Fibroblast of gingiva (primary cell): ENCODE measurements around the gene IL27RA.

ENCODE experiments used
- DNase-seq: peaks from one replicate; pipeline ENCODE4 v3.0.0-alpha.2; 2011; ENCODE audit warnings: low read depth

Gene IL27RA

DNA sequence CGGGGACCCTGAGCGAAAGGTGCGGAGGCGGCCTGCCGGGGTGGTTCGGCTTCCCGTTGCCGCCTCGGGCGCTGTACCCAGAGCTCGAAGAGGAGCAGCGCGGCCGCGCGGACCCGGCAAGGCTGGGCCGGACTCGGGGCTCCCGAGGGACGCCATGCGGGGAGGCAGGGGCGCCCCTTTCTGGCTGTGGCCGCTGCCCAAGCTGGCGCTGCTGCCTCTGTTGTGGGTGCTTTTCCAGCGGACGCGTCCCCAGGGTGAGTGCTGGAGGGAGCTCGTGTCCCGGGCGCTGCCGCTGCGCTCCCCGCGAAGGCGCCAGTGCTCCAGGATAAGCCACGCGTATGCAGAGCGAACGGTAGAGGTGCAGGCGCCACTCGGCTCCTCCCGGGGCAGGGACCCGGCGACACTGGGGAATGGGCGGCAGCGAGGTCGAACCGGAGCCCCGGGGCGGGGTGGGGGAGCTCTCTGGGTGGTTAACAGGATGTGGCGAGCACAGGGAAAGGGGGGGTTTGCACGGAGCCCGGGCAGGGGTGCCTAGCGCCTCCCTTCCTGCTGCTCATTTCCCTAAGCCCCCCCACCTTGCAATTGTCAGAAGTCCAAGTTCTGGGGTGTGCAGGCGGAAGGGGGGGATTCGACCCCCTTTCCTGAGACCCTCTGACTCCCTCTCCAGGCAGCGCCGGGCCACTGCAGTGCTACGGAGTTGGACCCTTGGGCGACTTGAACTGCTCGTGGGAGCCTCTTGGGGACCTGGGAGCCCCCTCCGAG, at the start of gene IL27RA:
TSS of gene IL27RA (plus strand) at position 44 of the 762 bp plus-strand sequence. CDS start at position 155, 111 bp downstream.
- DNase-seq, result peak; percentile 24

DNA sequence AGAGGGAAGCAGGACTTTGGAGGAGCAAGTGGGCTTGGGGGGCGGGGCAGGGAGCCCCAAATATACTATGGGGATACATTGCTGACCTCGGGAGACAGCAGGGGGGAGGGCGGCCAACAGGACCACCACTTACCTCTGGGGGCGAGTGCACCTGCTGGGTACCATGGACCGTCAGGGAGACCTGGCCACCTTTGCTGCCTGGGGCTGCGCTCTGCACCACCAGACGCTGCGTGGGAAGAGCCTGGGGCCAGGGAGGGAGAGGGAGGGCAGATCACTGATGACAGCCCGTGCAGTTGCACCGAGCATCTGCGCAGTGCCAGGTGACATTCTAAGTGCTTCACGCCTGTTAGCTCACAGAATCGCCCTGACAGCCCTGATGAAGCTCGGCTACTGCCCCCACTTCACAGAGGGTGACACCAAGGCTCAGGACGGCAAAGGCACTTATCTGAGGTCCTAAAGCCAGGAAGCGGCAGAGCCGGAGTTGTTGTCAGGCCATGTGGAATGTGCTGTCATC, 49.5 kb upstream of the IL27RA start:
- DNase-seq, result no peak

DNA sequence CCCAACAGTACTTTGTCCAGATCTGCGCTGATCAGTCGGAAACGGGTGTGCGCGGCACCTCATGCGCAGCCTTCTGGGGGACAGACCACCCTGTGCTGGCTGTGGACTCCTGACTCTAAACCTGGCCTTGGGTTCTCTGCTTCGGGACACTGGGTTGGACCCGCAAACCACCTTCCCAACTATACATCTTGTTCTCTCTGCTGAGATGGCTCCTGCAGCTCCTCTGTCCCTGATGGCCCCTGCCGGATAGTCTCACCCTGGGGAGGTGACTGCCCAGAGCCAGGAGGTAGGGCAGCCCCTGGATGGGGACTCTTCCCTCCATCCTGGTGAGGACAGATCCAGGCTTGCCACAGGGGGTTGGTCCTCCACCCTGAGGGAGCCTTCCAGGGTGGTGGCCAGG, 48.8 kb upstream of the IL27RA start:
- DNase-seq, result no peak

DNA sequence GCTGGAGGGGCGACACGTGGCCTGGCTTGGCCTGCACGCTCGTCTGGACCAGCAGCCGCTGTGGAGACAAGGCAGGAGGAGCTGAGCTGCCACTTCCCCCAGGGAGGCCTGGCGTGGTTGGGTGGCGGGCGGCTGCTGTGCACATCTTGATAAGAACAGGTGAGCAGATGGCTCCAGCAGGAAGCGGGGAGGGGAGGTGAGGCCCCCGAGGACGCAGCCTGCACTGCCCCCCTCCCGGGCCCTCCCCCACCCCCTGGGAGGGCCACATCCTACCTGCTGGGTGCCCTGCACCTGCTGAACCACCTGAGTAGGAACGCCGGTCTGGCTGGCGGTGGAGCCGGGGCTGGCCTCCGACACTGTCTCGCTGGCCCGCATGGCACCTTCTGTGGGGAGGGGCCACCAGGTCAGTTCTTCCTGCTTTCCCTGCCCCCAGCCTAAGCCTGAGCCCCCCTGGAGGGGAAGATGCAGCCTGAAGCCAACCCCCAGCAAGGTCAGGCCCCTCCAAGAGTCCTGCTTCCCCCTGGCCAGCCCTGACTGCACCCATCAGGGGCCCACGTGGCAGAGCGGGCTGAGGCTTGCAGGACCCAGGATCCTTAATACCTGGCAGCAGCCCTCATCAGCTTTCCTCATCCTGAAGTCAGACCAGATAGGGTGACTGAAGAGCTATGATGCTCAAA, 48.2 kb upstream of the IL27RA start:
- no peak for DNase-seq

DNA sequence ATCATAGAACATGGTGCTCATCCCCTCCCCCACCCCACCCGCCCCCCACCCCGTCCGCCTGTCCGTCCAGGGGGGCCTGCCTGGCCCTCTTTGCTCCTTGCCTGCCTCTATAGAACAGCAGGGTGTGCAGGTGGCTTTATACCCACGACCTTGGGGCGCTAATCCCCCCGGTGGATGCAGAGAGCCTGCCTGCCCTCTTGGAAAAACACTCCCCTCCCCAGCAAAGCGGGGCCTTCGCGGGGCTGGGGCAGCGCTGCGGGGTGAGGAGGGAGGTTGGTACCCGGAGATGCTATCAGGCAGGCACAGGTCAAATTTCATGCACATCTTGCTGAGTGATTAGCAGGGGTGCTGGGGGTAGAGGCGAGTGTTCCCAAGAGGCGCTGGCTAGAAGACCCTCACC, 47.4 kb upstream of the IL27RA start:
- no peak for DNase-seq

DNA sequence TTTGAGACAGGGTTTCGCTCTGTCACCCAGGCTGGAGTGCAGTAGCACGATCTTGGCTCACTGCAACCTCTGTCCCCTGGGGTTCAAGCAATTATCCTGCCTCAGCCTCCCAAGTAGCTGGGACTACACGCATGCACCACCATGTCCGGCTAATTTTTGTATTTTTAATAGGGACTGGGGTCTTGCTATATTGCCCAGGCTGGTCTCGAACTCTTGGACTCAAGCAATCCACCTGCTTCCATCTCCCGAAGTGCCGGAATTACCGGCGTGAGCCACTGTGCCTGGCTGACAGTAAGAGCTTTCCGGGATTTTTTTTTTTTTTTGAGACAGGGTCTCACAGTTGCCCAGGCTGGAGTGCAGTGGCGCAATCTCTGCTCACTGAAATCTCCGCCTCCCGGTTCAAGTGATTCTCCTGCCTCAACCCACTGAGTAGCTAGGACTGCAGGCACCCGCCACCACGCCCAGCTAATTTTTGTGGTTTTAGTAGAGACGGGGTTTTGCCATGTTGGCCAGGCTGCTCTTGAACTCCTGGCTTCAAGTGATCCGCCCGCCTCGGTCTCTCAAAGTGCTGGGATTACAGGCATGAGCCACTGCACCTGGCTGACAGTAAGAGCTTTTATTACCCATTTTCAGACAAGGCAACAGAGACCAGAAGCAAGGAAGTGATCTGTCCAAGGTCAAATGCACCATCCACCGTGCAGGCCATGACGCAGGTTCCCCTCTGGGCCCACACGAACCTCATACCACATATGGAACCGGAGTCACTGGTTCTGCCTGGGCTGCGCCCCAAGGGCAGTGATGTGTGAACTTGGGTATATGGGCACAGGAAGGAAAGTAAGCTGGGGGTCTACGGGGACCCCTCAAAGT, 46.5 kb upstream of the IL27RA start:
- no peak for DNase-seq

DNA sequence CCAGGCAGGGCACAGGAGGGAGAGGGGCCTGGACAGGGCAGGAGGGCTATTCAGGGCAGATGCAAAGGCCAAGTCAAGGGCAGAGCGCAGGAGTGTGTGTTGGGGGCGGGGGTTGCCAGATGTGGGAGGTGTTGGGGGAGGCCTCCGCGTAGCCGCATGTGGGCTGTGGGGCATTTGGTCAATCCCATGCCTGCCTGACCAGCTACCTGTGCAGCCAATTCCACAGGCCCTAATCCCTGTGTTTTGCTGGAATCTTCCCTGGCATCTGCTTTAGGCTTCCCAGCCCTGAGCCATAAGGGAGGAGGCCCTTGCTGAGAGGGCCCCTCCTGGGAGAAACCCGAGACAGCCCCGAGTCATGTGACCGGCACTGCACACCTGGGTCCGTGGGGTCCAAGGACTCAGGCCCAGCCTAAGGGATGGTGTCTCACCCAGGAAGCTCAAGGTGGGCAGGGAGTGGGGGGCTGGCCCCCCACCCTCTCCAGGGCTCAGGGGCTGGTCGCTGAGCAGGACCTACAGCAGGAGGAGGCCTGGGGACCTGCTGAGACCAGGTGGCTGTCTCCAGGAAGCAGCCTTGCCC, 45.7 kb upstream of the IL27RA start:
- DNase-seq, result no peak

DNA sequence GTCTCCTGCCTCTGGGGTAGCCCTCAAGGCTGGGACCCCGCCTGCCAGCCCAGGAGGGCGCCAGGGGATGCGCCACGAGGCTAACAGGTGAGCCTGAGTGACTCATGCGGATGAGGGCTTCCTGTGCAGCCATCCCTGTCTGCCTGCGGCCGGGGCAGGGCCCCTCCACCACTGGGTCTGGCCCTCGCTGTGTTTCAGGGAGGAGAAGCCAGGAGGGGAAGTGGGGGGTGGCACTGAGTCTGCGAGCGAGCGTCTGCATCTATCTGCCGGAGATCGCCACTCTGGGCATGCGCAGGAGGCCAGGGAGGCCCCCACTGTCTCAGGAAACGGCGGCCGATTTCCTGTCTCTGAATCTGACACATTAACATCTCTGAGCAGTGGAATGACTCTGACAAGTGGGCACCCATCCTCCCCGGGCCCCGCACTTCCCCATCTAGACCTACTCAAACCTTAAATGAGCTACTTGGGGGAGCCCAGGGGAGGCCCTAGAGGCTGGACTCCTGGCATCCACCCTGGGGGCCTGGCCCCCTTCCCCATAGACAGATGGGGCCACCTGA, 45.1 kb upstream of the IL27RA start:
- peak; percentile 40 for DNase-seq

DNA sequence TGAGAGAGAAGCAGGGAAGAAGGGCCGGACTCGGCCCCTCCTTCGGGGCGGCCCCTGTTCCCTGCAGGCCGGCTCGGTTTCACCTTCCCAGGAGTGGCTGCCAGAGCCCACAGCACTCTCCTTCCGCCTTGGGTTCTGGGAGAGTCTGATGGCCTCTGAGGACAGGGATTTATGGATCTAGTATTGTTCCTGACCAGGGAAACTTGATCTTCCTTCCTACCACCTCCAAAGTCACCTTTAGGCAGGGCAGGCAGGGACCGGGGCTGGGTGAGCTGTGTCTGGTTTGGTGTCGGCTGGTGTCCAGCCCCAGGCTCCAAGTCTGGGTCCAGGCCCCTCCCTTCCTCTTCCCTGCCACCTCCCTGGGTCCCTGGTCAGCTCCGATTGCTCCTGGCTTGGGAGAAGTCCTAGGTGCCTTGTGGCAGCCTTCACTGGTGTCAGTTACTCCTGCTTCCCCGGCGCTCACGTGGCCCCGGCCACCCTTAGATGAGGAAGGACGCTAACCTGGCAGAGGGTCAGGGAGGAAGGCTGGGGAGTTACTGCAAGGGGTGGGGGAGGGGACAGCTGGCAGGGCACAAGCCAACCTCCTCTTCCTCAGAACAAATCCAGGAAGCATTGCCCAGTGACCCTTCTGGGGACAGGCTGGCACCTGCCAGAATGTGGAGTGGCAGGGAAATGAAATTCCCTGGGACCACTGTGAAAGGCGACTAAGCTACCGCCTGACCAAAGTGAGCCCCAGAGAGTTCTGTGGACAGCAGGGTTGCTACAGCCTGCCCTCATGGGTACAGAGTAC, 44.3 kb upstream of the IL27RA start:
- no peak for DNase-seq

DNA sequence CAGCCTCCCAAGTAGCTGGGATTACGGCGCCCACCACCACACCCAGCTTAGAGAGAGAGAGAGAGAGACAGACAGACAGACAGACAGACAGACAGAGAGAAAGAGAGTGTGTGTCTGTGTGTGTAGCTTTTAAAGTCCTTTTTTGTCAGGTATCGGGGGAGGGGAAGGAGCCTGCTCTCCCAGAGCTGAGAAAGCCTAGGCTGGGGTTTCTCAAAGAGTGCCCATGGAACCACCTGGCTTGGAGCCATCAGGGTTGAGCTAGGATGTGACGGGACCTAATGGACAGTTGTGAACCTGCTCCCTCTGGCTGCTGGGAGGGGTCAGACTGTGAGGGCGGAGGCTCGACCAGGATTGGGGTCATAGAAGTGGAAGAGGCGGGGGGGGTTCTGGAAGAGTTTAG, 42.1 kb upstream of the IL27RA start:
- no peak for DNase-seq

DNA sequence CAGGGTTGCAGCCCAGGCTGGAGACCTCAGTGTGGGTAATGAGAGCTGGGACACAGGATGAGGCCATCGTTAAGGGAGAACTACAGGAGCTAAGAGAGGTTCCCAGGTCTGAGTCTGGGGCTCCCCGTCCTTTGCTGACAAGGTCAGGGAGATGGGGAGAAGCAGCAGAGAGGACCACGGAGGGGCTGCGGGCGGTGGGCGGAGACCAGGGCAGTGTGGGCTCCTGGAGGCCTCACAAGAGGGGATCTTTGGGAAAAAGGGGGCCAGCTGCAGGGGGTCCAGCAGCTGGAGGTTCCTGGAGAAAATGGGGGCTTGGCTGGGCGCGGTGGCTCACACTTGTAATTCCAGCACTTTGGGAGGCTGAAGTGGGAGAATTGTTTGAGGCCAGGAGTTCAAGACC, 41.5 kb upstream of the IL27RA start:
- DNase-seq, result no peak

DNA sequence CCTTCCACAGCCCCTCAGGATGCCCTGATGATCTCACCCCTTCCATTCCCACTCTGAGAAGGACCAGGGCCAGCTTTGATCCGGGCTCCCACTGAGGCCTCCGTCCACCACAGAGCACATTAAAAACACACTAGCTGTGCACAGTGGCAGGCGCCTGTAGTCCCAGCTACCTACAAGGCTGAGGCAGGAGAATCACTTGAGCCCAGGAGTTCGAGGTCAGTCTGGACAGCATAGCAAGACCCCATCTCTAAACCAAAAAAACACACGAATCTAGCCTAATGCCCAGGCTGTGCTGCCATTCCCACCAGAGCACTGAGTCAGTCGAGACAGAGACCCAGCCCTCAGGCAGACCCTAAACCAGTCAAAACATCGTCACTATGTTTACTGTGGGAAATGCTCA, 39.5 kb upstream of the IL27RA start:
- no peak for DNase-seq

DNA sequence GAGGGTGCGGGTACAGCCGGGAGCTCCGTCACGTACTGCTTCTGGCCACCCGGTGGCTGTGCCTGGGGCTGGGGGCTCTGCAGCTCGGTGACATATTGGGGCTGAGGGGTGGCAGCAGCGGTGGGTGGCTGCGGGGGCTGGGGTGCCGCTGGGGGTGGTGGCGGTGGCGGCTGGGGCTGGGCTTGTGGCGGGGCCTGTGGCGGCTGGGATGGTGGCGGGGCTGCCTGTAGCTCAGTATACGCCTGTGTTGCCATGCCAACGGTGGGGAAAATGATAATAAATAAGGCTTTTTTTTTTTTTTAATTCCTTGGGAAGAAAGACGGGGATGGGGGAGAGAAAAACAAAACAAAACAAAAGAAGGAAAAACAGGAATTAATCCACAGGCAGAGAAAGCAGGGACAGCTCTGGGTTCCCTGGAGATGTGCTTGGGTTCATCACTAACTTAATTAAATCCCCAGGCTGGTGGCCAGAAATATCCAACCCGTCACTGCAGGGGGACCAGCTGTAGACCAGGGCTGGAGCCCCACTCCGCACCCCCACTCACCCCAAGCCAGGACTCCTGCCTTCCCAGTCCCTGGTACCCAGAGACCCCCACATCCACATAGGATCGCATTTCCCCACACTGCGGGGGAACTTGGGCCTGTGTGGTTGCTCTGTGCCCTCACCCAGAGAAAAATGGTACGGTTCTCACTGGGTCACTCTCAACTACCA, 37.8 kb upstream of the IL27RA start:
- DNase-seq, result no peak

DNA sequence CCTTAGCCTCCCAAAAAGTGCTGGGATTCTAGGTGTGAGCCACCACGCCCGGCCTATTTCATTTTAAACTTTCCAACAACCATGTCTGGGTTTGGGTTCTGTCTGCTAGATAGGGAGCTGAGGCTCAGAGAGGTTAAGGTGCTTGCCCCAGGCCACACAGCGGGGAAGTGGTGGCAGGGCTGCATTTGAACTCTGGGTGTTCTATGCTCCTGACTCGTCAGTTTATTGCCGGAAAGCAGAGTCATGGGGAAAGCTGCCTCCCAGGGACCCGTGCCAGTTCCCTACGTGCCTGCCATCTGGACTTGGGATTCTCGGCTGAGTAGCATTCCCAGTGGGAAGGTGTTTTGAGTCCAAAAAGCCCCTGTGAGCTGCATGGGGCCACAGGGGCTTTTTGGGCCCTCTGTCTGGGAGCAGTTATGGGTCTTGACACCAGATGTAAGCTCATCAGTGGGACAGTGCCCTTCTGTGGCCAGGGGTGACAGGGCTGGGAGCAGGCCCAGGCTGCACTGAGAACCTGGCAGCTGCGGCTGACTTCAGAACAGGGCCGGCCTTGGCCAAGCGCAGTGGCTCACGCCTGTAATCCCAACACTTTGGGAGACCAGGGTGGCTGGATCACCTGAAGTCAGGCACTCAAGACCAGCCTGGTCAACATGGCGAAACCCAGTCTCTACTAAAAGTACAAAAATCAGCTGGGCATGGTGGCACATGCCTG, 36.4 kb upstream of the IL27RA start:
- peak; percentile 65 for DNase-seq

DNA sequence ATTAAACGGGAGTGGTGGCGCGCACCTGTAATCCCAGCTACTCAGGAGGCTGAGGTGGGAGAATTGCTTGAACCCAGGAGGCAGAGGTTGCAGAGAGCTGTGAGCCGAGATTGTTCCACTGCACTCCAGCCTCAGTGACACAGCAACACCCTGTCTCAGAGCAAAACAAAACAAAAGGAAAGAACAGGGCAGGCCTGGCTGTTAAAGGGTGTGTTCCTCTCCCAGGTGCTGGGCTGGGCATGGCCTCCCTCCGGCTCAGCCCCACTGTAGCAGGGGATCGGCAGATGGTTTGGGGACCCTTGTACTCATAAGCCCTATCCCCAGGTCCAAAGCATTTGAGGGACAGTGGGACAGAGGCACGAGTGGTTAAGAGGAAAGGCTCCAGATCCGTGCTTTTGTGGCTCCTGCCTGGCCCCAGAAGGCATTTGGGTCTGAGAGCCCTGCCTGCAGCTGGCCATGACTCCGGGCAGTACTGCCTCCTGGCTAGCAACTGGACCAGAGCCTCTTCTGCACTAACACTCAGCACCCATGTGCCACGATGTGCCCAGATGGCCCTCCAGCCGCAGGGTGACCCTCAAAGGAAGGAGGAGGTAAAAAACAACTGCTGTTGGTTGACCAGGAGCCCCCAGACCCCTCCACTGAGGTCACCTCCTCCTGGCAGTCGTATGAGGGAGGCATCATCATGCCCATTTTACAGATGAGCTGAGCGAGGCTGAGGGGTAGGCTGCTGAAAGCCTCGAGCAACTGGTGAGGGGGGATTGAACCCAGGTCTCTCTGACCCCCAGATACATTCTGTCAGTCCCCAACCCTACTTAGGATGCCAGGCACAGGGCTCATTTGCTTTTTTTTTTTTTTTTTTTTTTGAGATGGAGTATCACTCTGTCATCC, 35.4 kb upstream of the IL27RA start:
- DNase-seq, result no peak

DNA sequence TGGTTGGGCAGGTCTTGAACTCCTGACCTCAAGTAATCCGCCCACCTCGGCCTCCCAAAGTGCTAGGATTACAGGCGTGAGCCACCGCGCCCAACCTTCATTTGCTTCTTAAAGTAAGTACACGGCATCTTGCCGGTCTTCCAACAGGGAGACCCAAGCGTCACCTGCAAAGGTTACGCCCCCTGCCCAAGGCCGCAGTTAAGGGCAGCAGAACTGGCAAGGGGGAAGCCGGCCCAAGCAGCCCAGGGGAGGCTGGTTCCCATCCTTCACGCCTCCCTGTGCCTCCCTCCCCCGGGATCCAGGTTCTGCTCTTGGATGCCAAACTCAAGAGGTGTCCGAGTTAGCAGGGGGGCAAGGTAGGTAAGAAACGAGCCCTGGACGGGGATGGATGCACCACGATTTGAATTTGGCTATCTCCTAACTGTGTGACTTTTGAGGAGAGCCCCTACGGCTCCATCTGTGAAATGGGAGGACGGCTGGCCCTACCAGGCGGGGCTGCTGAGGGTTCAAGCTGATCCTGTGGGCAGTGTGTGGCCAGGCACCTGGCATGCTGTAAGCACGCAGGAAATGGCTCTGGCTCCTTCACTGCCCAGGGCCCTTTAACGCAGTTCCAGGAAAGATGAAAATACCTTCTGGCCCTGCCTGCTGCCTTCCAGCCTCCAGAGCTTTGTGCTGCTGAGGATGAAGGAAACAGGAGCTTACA, 34.5 kb upstream of the IL27RA start:
- DNase-seq, result no peak

DNA sequence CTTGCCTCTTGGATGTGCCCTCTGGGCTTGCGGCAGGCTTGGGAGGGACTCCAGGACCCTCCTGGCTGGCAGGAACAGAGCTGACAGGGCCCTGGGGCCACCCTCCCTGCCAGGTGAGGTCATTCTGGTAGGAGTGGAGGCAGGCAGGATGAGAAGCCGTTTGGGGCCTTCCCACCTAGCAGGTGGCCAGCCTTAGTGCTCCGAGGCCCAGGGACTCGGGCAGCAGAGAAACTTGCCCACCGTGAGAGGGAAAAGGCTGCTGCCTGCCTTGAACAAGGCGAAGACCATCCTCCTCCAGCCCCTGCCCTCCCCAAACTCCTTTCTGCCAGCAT, 34.0 kb upstream of the IL27RA start:
- DNase-seq, result no peak

DNA sequence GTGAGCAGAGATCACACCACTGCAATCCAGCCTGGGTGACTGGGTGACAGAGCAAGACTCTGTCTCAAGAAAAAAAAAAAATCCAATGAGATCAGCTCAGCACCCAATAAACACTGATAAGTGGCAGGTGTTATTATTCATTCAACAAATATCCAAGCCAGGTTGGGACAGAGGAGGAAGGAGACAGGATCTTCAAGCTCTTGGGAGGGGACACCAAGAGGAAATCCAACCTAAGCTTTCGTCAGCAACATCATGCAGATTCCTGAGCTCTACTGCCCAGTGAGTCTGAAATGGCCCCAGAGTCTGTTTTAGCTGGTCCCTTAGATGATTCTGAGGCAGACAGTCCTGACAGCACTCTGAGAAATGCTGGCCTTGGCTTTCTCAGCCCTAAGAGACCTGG, 33.1 kb upstream of the IL27RA start:
- DNase-seq, result no peak
